Activated naive CD8-positive, alpha-beta T cell treated with anti-CD3 and anti-CD28 coated beads, Interleukin-2, amount 10 ng/mL, durations not matched to agents 7 days and 5 days (primary cell): ENCODE measurements around the gene QPCT. TPM values are rescaled to one million over a fixed set of nuclear protein-coding genes. Genes with fewer than 3 reads are reported as not detected.

ENCODE experiments used
- ATAC-seq: fragments of 150-1000 bp; cut with Tn5 transposase; one replicate; pipeline ENCODE4 v1.10.0; 2021; ENCODE audit warnings: low read depth, moderate library complexity
- POLR2A ChIA-PET: fragments of 350-600 bp; sonication (Branson Sonifier 250); formaldehyde crosslinking; loops from one replicate; lab custom pipeline; 2021; ENCODE audit warnings: antibody characterized with exemption; lab: Charles Lee
- DNase-seq: peaks from one replicate; pipeline ENCODE4 v3.0.0; 2021
- H3K27ac Mint-ChIP-seq: one replicate; pipeline ENCODE4 v1.8.0; 2022; ENCODE audit warnings: mild to moderate bottlenecking, mixed read lengths
- H3K27me3 Mint-ChIP-seq: one replicate; pipeline ENCODE4 v1.8.0; 2022; ENCODE audit warnings: mild to moderate bottlenecking, moderate library complexity, mixed read lengths
- H3K36me3 Mint-ChIP-seq: one replicate; pipeline ENCODE4 v1.8.0; 2021; ENCODE audit warnings: mild to moderate bottlenecking, mixed read lengths
- H3K4me1 Mint-ChIP-seq: one replicate; pipeline ENCODE4 v1.8.0; 2021; ENCODE audit warnings: mixed read lengths
- H3K4me3 Mint-ChIP-seq: one replicate; pipeline ENCODE4 v1.8.0; 2022; ENCODE audit warnings: mild to moderate bottlenecking, moderate library complexity, mixed read lengths
- H3K9me3 Mint-ChIP-seq: one replicate; pipeline ENCODE4 v1.8.0; 2021; ENCODE audit warnings: mixed read lengths
- total RNA-seq, 2 experiments: library from RNA; stranded (reverse); gene quantifications; one replicate each; pipeline ENCODE4 v1.2.3, GENCODE V29; 2021

QPCT gene
- total RNA-seq, 2 experiments from 2014 or later, result 0.50 to 1.1 TPM

GRCh38 chr2:37418956-37419355 lies 74.5 kb downstream of the QPCT start:
- Mint-ChIP-seq H3K27me3 (no peaks in the 10 kb centered on the region), H3K4me1 (peaks cover 3% of the 10 kb centered on the region), H3K27ac (no peak overlapping the region), H3K4me3 (no peak overlapping the region), H3K36me3 (no peaks in the 10 kb centered on the region), H3K9me3 (no peaks in the 10 kb centered on the region)
- POLR2A ChIA-PET, result no interaction called here
- DNase-seq (no peak), ATAC-seq (no peak)

- no peak overlapping the region for H3K27ac Mint-ChIP-seq
- POLR2A ChIA-PET, result no interaction called here
- no peak overlapping the region for H3K4me3 Mint-ChIP-seq
- H3K9me3 Mint-ChIP-seq, result peaks cover 4% of the 10 kb centered on the region
- H3K36me3 Mint-ChIP-seq, result no peaks in the 10 kb centered on the region
- H3K27me3 Mint-ChIP-seq, result no peaks in the 10 kb centered on the region
- DNase-seq (no peak), ATAC-seq (no peak)
- H3K4me1 Mint-ChIP-seq, result no peaks in the 10 kb centered on the region
These were observed 77.3 kb downstream of the QPCT start for GRCh38 chr2:37421686-37422085.

GRCh38 chr2:37422816-37423215 lies 78.4 kb downstream of the QPCT start:
- H3K36me3 Mint-ChIP-seq, result no peaks in the 10 kb centered on the region
- peaks cover 4% of the 10 kb centered on the region for H3K9me3 Mint-ChIP-seq
- no peaks in the 10 kb centered on the region for H3K27me3 Mint-ChIP-seq
- no peak overlapping the region for H3K27ac Mint-ChIP-seq
- DNase-seq (no peak), ATAC-seq (no peak)
- H3K4me1 Mint-ChIP-seq, result no peaks in the 10 kb centered on the region
- POLR2A ChIA-PET, result no interaction called here
- H3K4me3 Mint-ChIP-seq, result no peak overlapping the region

Other genes with a start within 250 kb of the QPCT start
- 100 to 1,000 TPM; 101 to 121 TPM for gene EIF2AK2, start 187.7 kb upstream of the QPCT start, total RNA-seq
- gene SULT6B1, start 156.0 kb upstream of the QPCT start, total RNA-seq, result not detected
- 10 to 100 TPM; 38.1 to 41.8 TPM for gene CEBPZOS, start 148.1 kb upstream of the QPCT start, total RNA-seq
- 10 to 100 TPM; 63.7 to 66.5 TPM for gene CEBPZ, start 113.0 kb upstream of the QPCT start, total RNA-seq
- 10 to 100 TPM; 24.4 to 24.7 TPM for gene NDUFAF7, start 113.0 kb upstream of the QPCT start, total RNA-seq
- gene PRKD3, start 19.8 kb upstream of the QPCT start, total RNA-seq, result 10 to 100 TPM; 25.0 to 31.3 TPM